ENCODE data around the gene UGT2B17. TPM values are rescaled to one million over a fixed set of nuclear protein-coding genes. Genes with fewer than 3 reads are reported as not detected.

The UGT2B17 gene
- total and polyA plus RNA-seq, 2 of the 4 experiments (the other 2 are of a cell fraction) = not detected

DNA sequence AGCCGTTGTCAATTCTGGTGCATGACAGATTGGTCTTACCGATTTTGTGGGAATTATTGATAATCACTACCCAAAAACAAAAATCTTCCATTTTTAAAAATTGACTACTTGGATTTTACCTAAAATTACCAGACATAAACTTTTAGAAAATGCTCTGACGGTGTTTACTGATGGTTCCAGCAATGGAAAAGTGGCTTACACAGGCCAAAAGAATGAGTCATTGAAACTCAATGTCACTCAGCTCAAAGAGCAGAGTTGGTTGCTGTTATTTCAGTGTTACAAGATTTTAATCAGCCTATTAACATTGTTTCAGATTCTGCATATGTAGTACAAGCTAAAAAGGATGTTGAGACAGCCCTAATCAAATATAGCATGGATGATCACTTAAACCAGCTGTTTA lies 23.0 kb upstream of the UGT2B17 start:
- no peak overlapping the region for H2BK20ac ChIP-seq (ENCODE audit: low read depth, low read length)
- no peak overlapping the region for H3K14ac ChIP-seq (replicated peaks; ENCODE audit: low read depth, low read length)
- H2AFZ ChIP-seq (replicated peaks; ENCODE audit: low read length, poor library complexity) = no peak overlapping the region
- H3K27me3 ChIP-seq (ENCODE audit: control insufficient read depth, insufficient read depth, low read length) = no peaks in the 10 kb centered on the region
- no peaks in the 10 kb centered on the region for H3K9me1 ChIP-seq (ENCODE audit: insufficient read depth, low read length)
- no peak overlapping the region for H3K9ac ChIP-seq (ENCODE audit: low read depth, low read length)
- H3K9me3 ChIP-seq (ENCODE audit: control insufficient read depth, insufficient read depth, low read length) = no peaks in the 10 kb centered on the region
- intact Hi-C loops (cut with micrococcal nuclease) = no loop called here
- no peak overlapping the region for H3K56ac ChIP-seq (ENCODE audit: extremely low read depth, insufficient read depth, low read length)
- WGBS, 2 experiments (ENCODE audit: extremely low coverage in 2 of 2, insufficient read length in 1 of 2) = no CpG with 5 or more reads among the region's 3 CpGs
- POLR2A ChIA-PET (ENCODE audit: unreplicated experiment) = no interaction called here
- in situ Hi-C loops (cut with MboI; ENCODE audit: low sequenced_read_pairs) = no loop called here
- no peak overlapping the region for H3K18ac ChIP-seq (ENCODE audit: low read depth, low read length)
- no peak overlapping the region for H2BK15ac ChIP-seq (ENCODE audit: low read depth, low read length)
- H3K36me3 ChIP-seq (ENCODE audit: control insufficient read depth, insufficient read depth, low read length) = no peaks in the 10 kb centered on the region
- H3K79me1 ChIP-seq (ENCODE audit: low read depth in 1 of 2, low read length in 2 of 2) = no peaks in the 10 kb centered on the region
- ATAC-seq (ENCODE audit: low read depth) (no peak), DNase-seq (no peak)
- no peak overlapping the region for H4K8ac ChIP-seq (ENCODE audit: low read depth in 2 of 2, low read length in 2 of 2)
- no peak overlapping the region for H3K23ac ChIP-seq (ENCODE audit: low read depth, low read length)
- no peaks in the 10 kb centered on the region for H4K20me1 ChIP-seq (ENCODE audit: insufficient read depth, low read length)
- H2BK5ac ChIP-seq (ENCODE audit: low read depth, low read length, poor library complexity, severe bottlenecking) = no peak overlapping the region
- H2BK120ac ChIP-seq (ENCODE audit: low read depth, low read length) = no peak overlapping the region
- no peak overlapping the region for H3K4me2 ChIP-seq (ENCODE audit: low read depth, low read length)
- H3K4me1 ChIP-seq (ENCODE audit: control insufficient read depth, insufficient read depth, low read length) = no peaks in the 10 kb centered on the region
- no peak overlapping the region for H3K4me3 ChIP-seq (ENCODE audit: insufficient read depth, low read depth, low read length)
- H2AK9ac ChIP-seq (replicated peaks; ENCODE audit: low read depth, low read length, poor library complexity) = no peak overlapping the region
- dilution Hi-C loops (cut with HindIII; ENCODE audit: low sequenced_read_pairs, unreplicated experiment) = no loop called here
- BruUV-seq (replicated peaks) = no TSS peak
- CTCF ChIA-PET = no interaction called here
- H3K27ac ChIP-seq (ENCODE audit: insufficient read depth, low read length) = no peak overlapping the region
- TF ChIP-seq BHLHE40 (IDR thresholded peaks at IDR 0.05; ENCODE audit: low read depth, low read length) (no peak), FOS (IDR thresholded peaks at IDR 0.05; ENCODE audit: low read depth, low read length) (no peak), RCOR1 (IDR thresholded peaks at IDR 0.05; ENCODE audit: insufficient replicate concordance, low read length) (no peak), POLR2A (IDR thresholded peaks at IDR 0.05; ENCODE audit: low read depth, low read length) (no peak), USF2 (IDR thresholded peaks at IDR 0.05; ENCODE audit: low read depth, low read length) (no peak), MAFK (IDR thresholded peaks at IDR 0.05; ENCODE audit: low read depth, low read length) (no peak), CHD1 (IDR thresholded peaks at IDR 0.05; ENCODE audit: low read depth, low read length) (no peak), RFX5 (IDR thresholded peaks at IDR 0.05; ENCODE audit: low read depth, low read length) (no peak), SMC3 (IDR thresholded peaks at IDR 0.05; ENCODE audit: low read depth, low read length) (no peak), RAD21 (IDR thresholded peaks at IDR 0.05; ENCODE audit: low read length) (no peak), MXI1 (IDR thresholded peaks at IDR 0.05; ENCODE audit: borderline replicate concordance, low read depth, low read length) (no peak), NFE2L2 (IDR thresholded peaks at IDR 0.05; ENCODE audit: low read depth, low read length) (no peak), CEBPB (IDR thresholded peaks at IDR 0.05; ENCODE audit: low read depth, low read length) (no peak)
- TF ChIP-seq, protein P1, sequence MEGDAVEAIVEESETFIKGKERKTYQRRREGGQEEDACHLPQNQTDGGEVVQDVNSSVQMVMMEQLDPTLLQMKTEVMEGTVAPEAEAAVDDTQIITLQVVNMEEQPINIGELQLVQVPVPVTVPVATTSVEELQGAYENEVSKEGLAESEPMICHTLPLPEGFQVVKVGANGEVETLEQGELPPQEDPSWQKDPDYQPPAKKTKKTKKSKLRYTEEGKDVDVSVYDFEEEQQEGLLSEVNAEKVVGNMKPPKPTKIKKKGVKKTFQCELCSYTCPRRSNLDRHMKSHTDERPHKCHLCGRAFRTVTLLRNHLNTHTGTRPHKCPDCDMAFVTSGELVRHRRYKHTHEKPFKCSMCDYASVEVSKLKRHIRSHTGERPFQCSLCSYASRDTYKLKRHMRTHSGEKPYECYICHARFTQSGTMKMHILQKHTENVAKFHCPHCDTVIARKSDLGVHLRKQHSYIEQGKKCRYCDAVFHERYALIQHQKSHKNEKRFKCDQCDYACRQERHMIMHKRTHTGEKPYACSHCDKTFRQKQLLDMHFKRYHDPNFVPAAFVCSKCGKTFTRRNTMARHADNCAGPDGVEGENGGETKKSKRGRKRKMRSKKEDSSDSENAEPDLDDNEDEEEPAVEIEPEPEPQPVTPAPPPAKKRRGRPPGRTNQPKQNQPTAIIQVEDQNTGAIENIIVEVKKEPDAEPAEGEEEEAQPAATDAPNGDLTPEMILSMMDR (conservative IDR thresholded peaks at IDR 0.05; ENCODE audit: low read depth, low read length) = no peak
- no peak overlapping the region for H4K91ac ChIP-seq (ENCODE audit: insufficient read depth, low read depth, low read length)
- no peak overlapping the region for H2AK5ac ChIP-seq (ENCODE audit: low read depth, low read length)
- H4K5ac ChIP-seq (ENCODE audit: low read depth, low read length) = no peak overlapping the region
- H3K4ac ChIP-seq (ENCODE audit: low read depth, low read length) = no peak overlapping the region
